Left ventricle myocardium inferior (tissue), 1 donor: Measurements from ENCODE around the gene DOCK3. TPM values are rescaled to one million over a fixed set of nuclear protein-coding genes. Genes with fewer than 3 reads are reported as not detected.
"Not testable (repeated sequence)": the region's sequence is repeated elsewhere in the genome, so short reads cannot be mapped to it uniquely, and the experiment has no call there.

Source experiments
- DNase-seq: peaks from one replicate; pipeline ENCODE4 v3.0.0-alpha.2; 2020
- H3K27ac ChIP-seq: fragments of 200-600 bp; replicated peaks from 2 replicates; pipeline ENCODE4 v1.8.0; 2021
- H3K27me3 ChIP-seq: fragments of 200-600 bp; 2 replicates; pipeline ENCODE4 v1.8.0; 2021; ENCODE audit warnings: low read depth
- H3K36me3 ChIP-seq: fragments of 200-600 bp; 2 replicates; pipeline ENCODE4 v1.8.0; 2021
- H3K4me1 ChIP-seq: fragments of 200-600 bp; 2 replicates; pipeline ENCODE4 v1.8.0; 2021
- H3K4me3 ChIP-seq: fragments of 200-600 bp; 2 replicates; pipeline ENCODE4 v1.8.0; 2021; ENCODE audit warnings: mild to moderate bottlenecking, moderate library complexity
- H3K9me3 ChIP-seq: fragments of 200-600 bp; replicated peaks from 2 replicates; pipeline ENCODE4 v1.8.0; 2021
- intact Hi-C: fragments of 100-400 bp; cut with micrococcal nuclease; formaldehyde crosslinking; loops from one replicate; pipeline ENCODE4 v1.11.0; 2022
- total RNA-seq: library from RNA; stranded (reverse); fragmentation: NEBNext Ultra II Directional; extraction: Animal tissue kit (Norgen Biotek cat#: 25700); gene quantifications from one replicate; pipeline ENCODE4 v1.2.1, GENCODE V29; 2021
- TF ChIP-seq, protein P1 (sequence below): fragments of 200-600 bp; IDR thresholded peaks from 2 replicates; pipeline ENCODE4 v1.8.0; 2021; ENCODE audit warnings: antibody characterized with exemption, mild to moderate bottlenecking, borderline replicate concordance
- donor health status: DM: no; HTN: yes; CAD: no; lungs with severe emphysema.

The DOCK3 gene
- total RNA-seq, 1 donor from 2014 or later: 3.9 TPM

DNA sequence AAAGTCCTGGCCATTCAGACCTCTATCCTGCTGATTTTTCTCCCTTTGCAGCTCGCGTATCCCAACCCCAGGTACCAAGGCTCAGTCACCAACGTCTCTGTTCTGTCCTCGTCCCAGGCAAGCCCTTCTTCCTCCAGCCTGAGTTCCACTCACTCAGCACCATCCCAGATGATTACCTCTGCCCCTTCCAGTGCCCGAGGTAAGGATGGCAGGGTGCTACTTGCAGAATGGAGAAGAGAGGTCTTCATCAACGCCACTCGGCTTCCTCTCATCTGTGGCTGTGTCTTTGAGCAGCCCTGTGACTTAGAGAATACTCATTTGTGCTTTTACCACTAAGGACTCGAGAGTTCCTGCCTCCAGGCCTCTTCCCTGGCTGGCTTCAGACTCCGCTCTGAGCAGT is 687.7 kb downstream of the DOCK3 start:
- no peak for DNase-seq
- TF ChIP-seq, protein P1, sequence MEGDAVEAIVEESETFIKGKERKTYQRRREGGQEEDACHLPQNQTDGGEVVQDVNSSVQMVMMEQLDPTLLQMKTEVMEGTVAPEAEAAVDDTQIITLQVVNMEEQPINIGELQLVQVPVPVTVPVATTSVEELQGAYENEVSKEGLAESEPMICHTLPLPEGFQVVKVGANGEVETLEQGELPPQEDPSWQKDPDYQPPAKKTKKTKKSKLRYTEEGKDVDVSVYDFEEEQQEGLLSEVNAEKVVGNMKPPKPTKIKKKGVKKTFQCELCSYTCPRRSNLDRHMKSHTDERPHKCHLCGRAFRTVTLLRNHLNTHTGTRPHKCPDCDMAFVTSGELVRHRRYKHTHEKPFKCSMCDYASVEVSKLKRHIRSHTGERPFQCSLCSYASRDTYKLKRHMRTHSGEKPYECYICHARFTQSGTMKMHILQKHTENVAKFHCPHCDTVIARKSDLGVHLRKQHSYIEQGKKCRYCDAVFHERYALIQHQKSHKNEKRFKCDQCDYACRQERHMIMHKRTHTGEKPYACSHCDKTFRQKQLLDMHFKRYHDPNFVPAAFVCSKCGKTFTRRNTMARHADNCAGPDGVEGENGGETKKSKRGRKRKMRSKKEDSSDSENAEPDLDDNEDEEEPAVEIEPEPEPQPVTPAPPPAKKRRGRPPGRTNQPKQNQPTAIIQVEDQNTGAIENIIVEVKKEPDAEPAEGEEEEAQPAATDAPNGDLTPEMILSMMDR: no peak
- no peak overlapping the region for H3K4me3 ChIP-seq
- peaks cover 11% of the 10 kb centered on the region for H3K36me3 ChIP-seq
- intact Hi-C loops: no loop called here
- no peaks in the 10 kb centered on the region for H3K27me3 ChIP-seq
- no peak overlapping the region for H3K27ac ChIP-seq
- no peaks in the 10 kb centered on the region for H3K4me1 ChIP-seq
- peaks cover 9% of the 10 kb centered on the region for H3K9me3 ChIP-seq

DNA sequence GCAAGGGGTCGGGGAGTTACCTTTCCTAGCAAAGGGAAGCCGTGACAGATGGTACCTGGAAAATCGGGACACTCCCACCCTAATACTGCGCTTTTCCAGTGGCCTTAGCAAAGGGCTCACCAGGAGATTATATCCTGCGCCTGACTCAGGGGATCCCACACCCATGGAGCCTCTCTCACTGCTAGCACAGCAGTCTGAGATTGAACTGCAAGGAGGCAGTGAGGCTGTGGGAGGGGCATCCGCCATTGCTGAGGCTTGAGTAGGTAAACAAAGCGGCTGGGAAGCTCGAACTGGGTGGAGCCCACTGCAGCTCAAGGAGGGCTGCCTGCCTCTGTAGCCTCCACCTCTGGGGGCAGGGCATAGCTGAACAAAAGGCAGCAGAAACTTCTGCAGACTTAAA is 693.5 kb downstream of the DOCK3 start:
- intact Hi-C loops, H3K27me3 ChIP-seq, H3K4me1 ChIP-seq, H3K36me3 ChIP-seq, H3K4me3 ChIP-seq, DNase-seq, H3K27ac ChIP-seq: not testable (repeated sequence)
- H3K9me3 ChIP-seq: peaks cover 14% of the 10 kb centered on the region

- TF ChIP-seq, protein P1: peak; percentile 66
- DNase-seq: no peak
- intact Hi-C loops: no loop called here
- peaks cover 5% of the 10 kb centered on the region for H3K9me3 ChIP-seq
- no peaks in the 10 kb centered on the region for H3K4me1 ChIP-seq
- no peaks in the 10 kb centered on the region for H3K36me3 ChIP-seq
- peaks cover 7% of the 10 kb centered on the region for H3K27me3 ChIP-seq
- H3K27ac ChIP-seq: no peak overlapping the region
- H3K4me3 ChIP-seq: no peak overlapping the region
These were observed 697.3 kb downstream of the DOCK3 start for GRCh38 chr3:51371943-51372557.

- Histone ChIP-seq H3K27me3 (no peaks in the 10 kb centered on the region), H3K9me3 (no peaks in the 10 kb centered on the region), H3K4me1 (no peaks in the 10 kb centered on the region), H3K36me3 (no peaks in the 10 kb centered on the region), H3K27ac (no peak overlapping the region), H3K4me3 (no peak overlapping the region)
- TF ChIP-seq, protein P1: no peak
- DNase-seq: no peak
- intact Hi-C loops: no loop called here
These were observed 699.1 kb downstream of the DOCK3 start for GRCh38 chr3:51373658-51374421.

DNA sequence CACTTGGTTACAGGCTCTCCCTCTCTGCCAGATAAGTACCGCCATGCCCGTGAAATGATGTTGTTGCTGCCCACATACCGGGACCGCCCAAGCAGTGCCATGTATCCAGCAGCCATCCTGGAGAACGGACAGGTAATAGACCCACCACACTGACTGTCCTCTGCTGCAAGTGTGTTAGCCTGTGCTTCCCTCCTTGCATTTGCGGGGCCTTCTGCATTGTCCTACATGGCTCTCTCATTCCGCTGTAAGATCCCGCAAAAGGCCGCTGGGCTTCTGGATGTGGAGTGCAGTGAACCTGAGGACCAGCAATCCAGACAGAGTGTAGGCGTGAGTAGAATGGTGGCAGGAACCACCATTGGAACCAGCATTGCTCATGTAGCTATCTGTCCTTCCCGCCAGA is 699.7 kb downstream of the DOCK3 start:
- H3K4me1 ChIP-seq: no peaks in the 10 kb centered on the region
- H3K27ac ChIP-seq: no peak overlapping the region
- TF ChIP-seq, protein P1: no peak
- no peaks in the 10 kb centered on the region for H3K9me3 ChIP-seq
- H3K27me3 ChIP-seq: no peaks in the 10 kb centered on the region
- DNase-seq: no peak
- intact Hi-C loops: no loop called here
- H3K4me3 ChIP-seq: no peak overlapping the region
- H3K36me3 ChIP-seq: no peaks in the 10 kb centered on the region

- Histone ChIP-seq H3K4me3 (no peak overlapping the region), H3K27me3 (no peaks in the 10 kb centered on the region), H3K27ac (no peak overlapping the region), H3K9me3 (no peaks in the 10 kb centered on the region), H3K36me3 (no peaks in the 10 kb centered on the region), H3K4me1 (no peaks in the 10 kb centered on the region)
- intact Hi-C loops: no loop called here
- DNase-seq: no peak
- TF ChIP-seq, protein P1: no peak
These were observed 700.4 kb downstream of the DOCK3 start for GRCh38 chr3:51375136-51375535.
